RCC 7860 (cell line): Measurements from ENCODE around the gene LSP1.

Experiments used
- DNase-seq: peaks from one replicate; pipeline ENCODE4 v3.0.0-alpha.2; 2015; ENCODE audit warnings: low spot score
- FAIRE-seq: peaks from 2 replicates; lab custom pipeline; 2012; peaks lifted over from hg19 to GRCh38; lab: Jason Lieb, UNC

The LSP1 gene

GRCh38 chr11:1824221-1825038, 28.5 kb upstream of the LSP1 start:
- FAIRE-seq (no peak), DNase-seq (no peak)

GRCh38 chr11:1825039-1825740, 27.7 kb upstream of the LSP1 start:
- DNase-seq (no peak), FAIRE-seq (no peak)

- no peak for FAIRE-seq
- DNase-seq = no peak
Observed at GRCh38 chr11:1825785-1826451, 27.0 kb upstream of the LSP1 start.

GRCh38 chr11:1826552-1827094, 26.3 kb upstream of the LSP1 start:
- DNase-seq (peak; percentile 38), FAIRE-seq (no peak)

GRCh38 chr11:1827095-1827813, 25.6 kb upstream of the LSP1 start:
- FAIRE-seq (peak; percentile 70), DNase-seq (peak; percentile 83)

- DNase-seq = no peak
- no peak for FAIRE-seq
Observed at GRCh38 chr11:1827931-1828330, 25.0 kb upstream of the LSP1 start.

GRCh38 chr11:1828542-1828941, 24.3 kb upstream of the LSP1 start:
- FAIRE-seq = no peak
- no peak for DNase-seq

GRCh38 chr11:1829039-1829820, 23.7 kb upstream of the LSP1 start:
- peak; percentile 71 for FAIRE-seq
- peak; percentile 82 for DNase-seq

GRCh38 chr11:1830004-1830321, 22.9 kb upstream of the LSP1 start:
- no peak for DNase-seq
- no peak for FAIRE-seq

- FAIRE-seq (peak; percentile 80), DNase-seq (peak; percentile 69)
Observed at GRCh38 chr11:1830322-1831223, 22.3 kb upstream of the LSP1 start.

GRCh38 chr11:1831338-1832210, 21.3 kb upstream of the LSP1 start:
- DNase-seq (no peak), FAIRE-seq (no peak)

- DNase-seq = no peak
Observed at GRCh38 chr11:1832211-1832919, 20.5 kb upstream of the LSP1 start.

GRCh38 chr11:1832920-1833295, 20.0 kb upstream of the LSP1 start:
- DNase-seq = no peak
- no peak for FAIRE-seq

More at GRCh38 chr11:1832211-1832919, 20.5 kb upstream of the LSP1 start:
- no peak for FAIRE-seq

- FAIRE-seq (no peak), DNase-seq (no peak)
Observed at GRCh38 chr11:1834062-1834610, 18.7 kb upstream of the LSP1 start.

GRCh38 chr11:1834779-1835670, 17.9 kb upstream of the LSP1 start, which contains the start of gene SYT8:
Gene SYT8, plus strand, starts transcription at chr11:1834990. Its CDS starts 116 bp downstream, at chr11:1835106.
- FAIRE-seq = no peak
- no peak for DNase-seq

- no peak for DNase-seq
- FAIRE-seq = no peak
Observed at GRCh38 chr11:1835671-1836010, 17.2 kb upstream of the LSP1 start.
